Left ventricle myocardium inferior (tissue), 1 donor: ENCODE results near the gene EEF2KMT. TPM values are rescaled to one million over a fixed set of nuclear protein-coding genes. Genes with fewer than 3 reads are reported as not detected.
"Not testable (repeated sequence)": the region's sequence is repeated elsewhere in the genome, so short reads cannot be mapped to it uniquely, and the experiment has no call there.

Experiments used
- DNase-seq: peaks from one replicate; pipeline ENCODE4 v3.0.0-alpha.2; 2020
- H3K27ac ChIP-seq: fragments of 200-600 bp; replicated peaks from 2 replicates; pipeline ENCODE4 v1.8.0; 2021
- H3K27me3 ChIP-seq: fragments of 200-600 bp; 2 replicates; pipeline ENCODE4 v1.8.0; 2021; ENCODE audit warnings: low read depth
- H3K36me3 ChIP-seq: fragments of 200-600 bp; 2 replicates; pipeline ENCODE4 v1.8.0; 2021
- H3K4me1 ChIP-seq: fragments of 200-600 bp; 2 replicates; pipeline ENCODE4 v1.8.0; 2021
- H3K4me3 ChIP-seq: fragments of 200-600 bp; 2 replicates; pipeline ENCODE4 v1.8.0; 2021; ENCODE audit warnings: mild to moderate bottlenecking, moderate library complexity
- H3K9me3 ChIP-seq: fragments of 200-600 bp; replicated peaks from 2 replicates; pipeline ENCODE4 v1.8.0; 2021
- CTCF ChIP-seq: fragments of 200-600 bp; IDR thresholded peaks from 2 replicates; pipeline ENCODE4 v1.8.0; 2021; ENCODE audit warnings: antibody characterized with exemption, mild to moderate bottlenecking, borderline replicate concordance
- intact Hi-C: fragments of 100-400 bp; cut with micrococcal nuclease; formaldehyde crosslinking; loops from one replicate; pipeline ENCODE4 v1.11.0; 2022
- total RNA-seq: library from RNA; stranded (reverse); fragmentation: NEBNext Ultra II Directional; extraction: Animal tissue kit (Norgen Biotek cat#: 25700); gene quantifications from one replicate; pipeline ENCODE4 v1.2.1, GENCODE V29; 2021
- donor health status: DM: no; HTN: yes; CAD: no; lungs with severe emphysema.

EEF2KMT gene
- total RNA-seq, 1 donor from 2014 or later = 7.3 TPM

GRCh38 chr16:5108505-5109158 lies 11.0 kb upstream of the EEF2KMT start:
- H3K4me3 ChIP-seq = no peak overlapping the region
- DNase-seq = peak; percentile 37
- H3K9me3 ChIP-seq = no peaks in the 10 kb centered on the region
- no peak overlapping the region for H3K27ac ChIP-seq
- peaks cover 4% of the 10 kb centered on the region for H3K4me1 ChIP-seq
- no peaks in the 10 kb centered on the region for H3K36me3 ChIP-seq
- intact Hi-C loops = no loop called here
- H3K27me3 ChIP-seq = no peaks in the 10 kb centered on the region
- no peak for TF ChIP-seq CTCF

GRCh38 chr16:5105039-5105438 lies 7.4 kb upstream of the EEF2KMT start:
- H3K36me3 ChIP-seq, intact Hi-C loops, H3K4me3 ChIP-seq: not testable (repeated sequence)

GRCh38 chr16:5103296-5104032 lies 5.9 kb upstream of the EEF2KMT start:
- H3K9me3 ChIP-seq, H3K4me3 ChIP-seq, H3K27ac ChIP-seq, DNase-seq, H3K36me3 ChIP-seq, H3K4me1 ChIP-seq, intact Hi-C loops, H3K27me3 ChIP-seq: not testable (repeated sequence)

More at GRCh38 chr16:5105039-5105438, 7.4 kb upstream of the EEF2KMT start:
- not testable (repeated sequence) for H3K9me3 ChIP-seq, H3K27me3 ChIP-seq, DNase-seq, H3K4me1 ChIP-seq, H3K27ac ChIP-seq

GRCh38 chr16:5099174-5099573 lies 1.6 kb upstream of the EEF2KMT start:
- DNase-seq, H3K27me3 ChIP-seq, H3K9me3 ChIP-seq, H3K36me3 ChIP-seq, intact Hi-C loops: not testable (repeated sequence)
- peak overlapping the region; percentile 89 for H3K4me3 ChIP-seq
- H3K27ac ChIP-seq = peak overlapping the region; percentile 90
- peaks cover 18% of the 10 kb centered on the region for H3K4me1 ChIP-seq

- Histone ChIP-seq H3K4me1 (peaks cover 18% of the 10 kb centered on the region), H3K27ac (peak overlapping the region; percentile 90), H3K4me3 (peak overlapping the region; percentile 89)
- H3K27me3 ChIP-seq, H3K9me3 ChIP-seq, intact Hi-C loops, H3K36me3 ChIP-seq: not testable (repeated sequence)
- DNase-seq = peak; percentile 79
These were observed 895 bp upstream of the EEF2KMT start for GRCh38 chr16:5098221-5099159.

- Histone ChIP-seq H3K4me3 (peak overlapping the region; percentile 89), H3K4me1 (peaks cover 18% of the 10 kb centered on the region), H3K27ac (peak overlapping the region; percentile 86)
- H3K27me3 ChIP-seq, H3K36me3 ChIP-seq, intact Hi-C loops, DNase-seq, H3K9me3 ChIP-seq: not testable (repeated sequence)
These were observed 530 bp downstream of the EEF2KMT start for GRCh38 chr16:5097061-5097469.

- H3K27me3 ChIP-seq, intact Hi-C loops, DNase-seq, H3K9me3 ChIP-seq, H3K36me3 ChIP-seq: not testable (repeated sequence)
- Histone ChIP-seq H3K4me1 (peaks cover 18% of the 10 kb centered on the region), H3K27ac (peak overlapping the region; percentile 86), H3K4me3 (peak overlapping the region; percentile 89)
These were observed 1.0 kb downstream of the EEF2KMT start for GRCh38 chr16:5096437-5097060.

GRCh38 chr16:5095145-5095830 lies 2.3 kb downstream of the EEF2KMT start:
- intact Hi-C loops, H3K27ac ChIP-seq, DNase-seq, H3K27me3 ChIP-seq, H3K36me3 ChIP-seq, H3K9me3 ChIP-seq, H3K4me3 ChIP-seq: not testable (repeated sequence)
- H3K4me1 ChIP-seq = peaks cover 18% of the 10 kb centered on the region

GRCh38 chr16:5093746-5094145 lies 3.8 kb downstream of the EEF2KMT start:
- H3K27ac ChIP-seq, H3K9me3 ChIP-seq, H3K27me3 ChIP-seq, DNase-seq, intact Hi-C loops, H3K4me3 ChIP-seq: not testable (repeated sequence)
- Histone ChIP-seq H3K4me1 (peaks cover 16% of the 10 kb centered on the region), H3K36me3 (peaks cover 12% of the 10 kb centered on the region)

- peaks cover 12% of the 10 kb centered on the region for H3K36me3 ChIP-seq
- DNase-seq, H3K27me3 ChIP-seq, H3K27ac ChIP-seq, intact Hi-C loops, H3K9me3 ChIP-seq, H3K4me3 ChIP-seq: not testable (repeated sequence)
- peaks cover 13% of the 10 kb centered on the region for H3K4me1 ChIP-seq
These were observed 4.5 kb downstream of the EEF2KMT start for GRCh38 chr16:5093081-5093480.

- H3K4me3 ChIP-seq, H3K9me3 ChIP-seq, intact Hi-C loops, H3K27me3 ChIP-seq, H3K4me1 ChIP-seq, H3K27ac ChIP-seq, DNase-seq: not testable (repeated sequence)
- peaks cover 18% of the 10 kb centered on the region for H3K36me3 ChIP-seq
These were observed 7.0 kb downstream of the EEF2KMT start for GRCh38 chr16:5090592-5090991.
